K562 (cell line): ENCODE measurements around the gene DDR2. TPM values are rescaled to one million over a fixed set of nuclear protein-coding genes. Genes with fewer than 3 reads are reported as not detected.
"Not testable (repeated sequence)": the region's sequence is repeated elsewhere in the genome, so short reads cannot be mapped to it uniquely, and the experiment has no call there.

ENCODE experiments used
- ATAC-seq: fragments of 200-7000 bp; cut with Tn5 transposase; 3 replicates; pipeline ENCODE4 v1.9.1; 2020; ENCODE audit warnings: moderate library complexity
- BruUV-seq: library from RNA; stranded (reverse); fragments of 400-500 nt; replicated peaks from 2 replicates; lab custom pipeline; 2021; lab: Mats Ljungman, UMichigan
- CTCF ChIA-PET: fragments of 300-600 bp; formaldehyde crosslinking; extraction: SDS; loops from one replicate; lab custom pipeline; 2021; ENCODE audit warnings: low intra/inter-chr PET ratio; lab: Yijun Ruan, JAX
- POLR2A ChIA-PET: fragments of 300-600, 350-650 bp; sonication (Branson Sonifier 250); formaldehyde crosslinking; extraction: SDS; loops from one replicate; lab custom pipeline; 2021; ENCODE audit warnings: antibody characterized with exemption, inconsistent platforms; lab: Yijun Ruan, JAX
- DNase-seq, 4 experiments: peaks; one replicate each; pipeline versions ENCODE4 v3.0.0 to v3.0.0-alpha.2; 2011 to 2018; ENCODE audit warnings: low spot score in 3 of 4, mixed read lengths in 3 of 4; ENCODE audit errors: extremely low read depth in 1 of 4
- FAIRE-seq: peaks from 2 replicates; lab custom pipeline; 2011; peaks lifted over from hg19 to GRCh38; lab: Jason Lieb, UNC
- H2AFZ ChIP-seq: 2 replicates; pipeline ENCODE4 v1.6.0; 2011; ENCODE audit warnings: low read depth, low read length, control low read depth, inconsistent platforms
- H3K27ac ChIP-seq: fragments of 200-600 bp; 3 replicates; pipeline ENCODE4 v1.8.0; 2011; ENCODE audit warnings: low read depth, mild to moderate bottlenecking, control low read depth, inconsistent platforms, low read length, moderate library complexity, mixed read lengths; ENCODE audit errors: extremely low read depth
- H3K27me3 ChIP-seq, 2 experiments: fragments of 300-600 bp in 1 of 2; 2 replicates in 1 of 2; 3 replicates in 1 of 2; pipeline versions ENCODE4 v1.6.0 to v1.8.0; 2011; ENCODE audit warnings: inconsistent platforms in 2 of 2, low read length in 2 of 2, mild to moderate bottlenecking in 1 of 2, mixed read lengths in 1 of 2, moderate library complexity in 1 of 2; ENCODE audit not compliant: control insufficient read depth in 2 of 2, insufficient read depth in 2 of 2
- H3K36me3 ChIP-seq: fragments of 300-600 bp; 3 replicates; pipeline ENCODE4 v1.8.0; 2011; ENCODE audit warnings: mild to moderate bottlenecking, low read length, inconsistent platforms; ENCODE audit not compliant: control insufficient read depth, insufficient read depth
- H3K4me1 ChIP-seq, 2 experiments: fragments of 200-600 bp in 1 of 2; replicated peaks in 1 of 2; 2 replicates in 1 of 2; 3 replicates in 1 of 2; pipeline versions ENCODE4 v1.5.1 to v1.8.0; 2011; ENCODE audit warnings: inconsistent platforms in 2 of 2, low read length in 2 of 2, mild to moderate bottlenecking in 1 of 2, mixed read lengths in 1 of 2, moderate library complexity in 1 of 2; ENCODE audit not compliant: control insufficient read depth in 2 of 2, insufficient read depth in 2 of 2
- H3K4me2 ChIP-seq: 2 replicates; pipeline ENCODE4 v1.6.1; 2011; ENCODE audit warnings: low read length, control low read depth, inconsistent platforms, mixed read lengths; ENCODE audit not compliant: insufficient read depth
- H3K4me3 ChIP-seq: fragments of 200-600 bp; sonication (generic), shearing (Covaris generic); 2 replicates; pipeline ENCODE4 v1.5.1; 2016; ENCODE audit warnings: control low read depth, inconsistent platforms
- H3K79me2 ChIP-seq: fragments of 200-600 bp; 3 replicates; pipeline ENCODE4 v1.8.0; 2011; ENCODE audit warnings: low read length, inconsistent platforms; ENCODE audit not compliant: control insufficient read depth, insufficient read depth
- H3K9ac ChIP-seq, 2 experiments: 2 replicates each; pipeline versions ENCODE4 v1.6.0 to v1.6.1; 2011; ENCODE audit warnings: low read depth in 2 of 2, low read length in 2 of 2, control low read depth in 1 of 2, inconsistent platforms in 1 of 2, mild to moderate bottlenecking in 1 of 2, mixed read lengths in 1 of 2; ENCODE audit not compliant: insufficient read depth in 1 of 2
- H3K9me1 ChIP-seq: one replicate; pipeline ENCODE4 v1.6.0; 2011; ENCODE audit warnings: inconsistent platforms, mild to moderate bottlenecking, low read length, moderate library complexity; ENCODE audit not compliant: control insufficient read depth, insufficient read depth
- H3K9me3 ChIP-seq: replicated peaks from 2 replicates; pipeline ENCODE4 v1.5.1; 2011; ENCODE audit warnings: low read depth, low read length, inconsistent platforms; ENCODE audit not compliant: control insufficient read depth, insufficient read depth
- H4K20me1 ChIP-seq: replicated peaks from 2 replicates; pipeline ENCODE4 v1.6.1; 2011; ENCODE audit warnings: low read length, inconsistent platforms, mixed read lengths; ENCODE audit not compliant: control insufficient read depth, insufficient read depth
- DIDO1 ChIP-seq: fragments of 450-650 bp; IDR thresholded peaks from 2 replicates; pipeline ENCODE4 v1.6.1; 2016; ENCODE audit warnings: low read depth, missing biosample characterization, missing genetic modification characterization
- PRMT5 ChIP-seq: sonication (generic); formaldehyde crosslinking; IDR thresholded peaks from 2 replicates; pipeline ENCODE4 v1.5.0; 2020; ENCODE audit warnings: missing genetic modification reagents
- WGBS: fragments of 100-300 bp; shearing (Covaris generic); methylation state at CpG from one replicate; pipeline ENCODE4 v1.1.6; 2016; ENCODE audit warnings: low coverage, mixed read lengths; ENCODE audit not compliant: insufficient coverage; ENCODE audit errors: missing lambda C conversion rate; 5-methylcytosine and 5-hydroxymethylcytosine counted together
- in situ Hi-C: fragments of 300-500 bp; cut with MboI; formaldehyde crosslinking; loops from 4 replicates; pipeline ENCODE4 v1.15.0; 2018; ENCODE audit warnings: inconsistent platforms, mixed read lengths
- intact Hi-C: fragments of 100-400 bp; cut with micrococcal nuclease; formaldehyde crosslinking; loops from 2 replicates; pipeline ENCODE4 v1.14.2; 2022
- polyA plus RNA-seq, 8 experiments: library from polyadenylated mRNA; depleted of rRNA in 4 of 8; stranded (reverse) in 5 of 8; unstranded in 3 of 8; fragments of >200 nt; fragmentation: Nextera tagmentation in 2 of 8; fragmentation: Illumina TruSeq in 1 of 8; extraction: Ambion mirVana in 2 of 8; extraction: Trizol in 1 of 8; gene quantifications; 2 replicates each; pipeline versions ENCODE4 v1.2.1 to v1.2.3, GENCODE V29; 2011 to 2014; ENCODE audit warnings: inconsistent platforms in 1 of 8, missing spikeins in 1 of 8
- total RNA-seq, 7 experiments: library from RNA; depleted of rRNA in 6 of 7; stranded (reverse); fragments of >200 nt in 6 of 7; fragmentation: Illumina TruSeq in 2 of 7; extraction: Trizol in 2 of 7; gene quantifications; 2 replicates each; pipeline versions ENCODE4 v1.2.1 to v1.2.3, GENCODE V29; 2011 to 2021; ENCODE audit warnings: low replicate concordance in 1 of 7
- TF ChIP-seq, protein P1 (sequence below): fragments of 250-450 bp; sonication (Bioruptor Pico); IDR thresholded peaks from 2 replicates; pipeline ENCODE4 v1.8.0; 2021; ENCODE audit warnings: moderate library complexity, mild to moderate bottlenecking, inconsistent platforms
- TF ChIP-seq, protein P2 (sequence below): fragments of 450-650 bp; formaldehyde crosslinking; IDR thresholded peaks from 2 replicates; pipeline ENCODE4 v1.4.0; 2022; ENCODE audit warnings: mild to moderate bottlenecking, moderate library complexity
- TF ChIP-seq, protein P3 (sequence below): IDR thresholded peaks from 2 replicates; pipeline ENCODE4 v1.6.1; 2016; ENCODE audit warnings: missing genetic modification characterization, missing compliant biosample characterization

Gene DDR2
- total and polyA plus RNA-seq, 9 of the 15 experiments (the other 6 are each of a cell fraction or from before 2014, with no cell fraction given) = 0.36 to 2.0 (median 1.1) TPM

DNA sequence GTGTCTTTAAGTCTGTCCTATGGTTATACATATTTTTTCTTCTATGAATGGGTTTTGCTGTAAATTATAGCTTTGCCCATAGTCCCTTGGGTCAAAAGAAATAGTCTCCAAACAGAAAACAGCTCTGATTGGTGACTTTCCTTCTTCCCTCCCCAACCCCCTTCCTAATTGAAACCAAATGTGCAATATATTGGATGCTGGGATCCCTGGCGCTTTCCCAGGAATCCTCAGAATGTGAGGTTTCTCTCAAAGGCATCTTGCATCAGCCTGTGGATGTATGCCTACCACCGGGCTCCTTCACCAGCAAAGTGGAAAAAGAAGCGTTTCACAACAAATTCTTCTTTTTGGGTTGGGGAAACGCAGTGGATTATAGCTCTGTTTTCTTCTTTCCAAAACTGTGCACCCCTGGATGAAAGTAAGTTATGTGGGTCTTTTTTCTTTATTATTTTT lies at the start of gene DDR2 (continued):
- TF ChIP-seq, protein P1, sequence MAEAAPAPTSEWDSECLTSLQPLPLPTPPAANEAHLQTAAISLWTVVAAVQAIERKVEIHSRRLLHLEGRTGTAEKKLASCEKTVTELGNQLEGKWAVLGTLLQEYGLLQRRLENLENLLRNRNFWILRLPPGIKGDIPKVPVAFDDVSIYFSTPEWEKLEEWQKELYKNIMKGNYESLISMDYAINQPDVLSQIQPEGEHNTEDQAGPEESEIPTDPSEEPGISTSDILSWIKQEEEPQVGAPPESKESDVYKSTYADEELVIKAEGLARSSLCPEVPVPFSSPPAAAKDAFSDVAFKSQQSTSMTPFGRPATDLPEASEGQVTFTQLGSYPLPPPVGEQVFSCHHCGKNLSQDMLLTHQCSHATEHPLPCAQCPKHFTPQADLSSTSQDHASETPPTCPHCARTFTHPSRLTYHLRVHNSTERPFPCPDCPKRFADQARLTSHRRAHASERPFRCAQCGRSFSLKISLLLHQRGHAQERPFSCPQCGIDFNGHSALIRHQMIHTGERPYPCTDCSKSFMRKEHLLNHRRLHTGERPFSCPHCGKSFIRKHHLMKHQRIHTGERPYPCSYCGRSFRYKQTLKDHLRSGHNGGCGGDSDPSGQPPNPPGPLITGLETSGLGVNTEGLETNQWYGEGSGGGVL (CRISPR knock-in tag) = no peak
- TF ChIP-seq, protein P2, sequence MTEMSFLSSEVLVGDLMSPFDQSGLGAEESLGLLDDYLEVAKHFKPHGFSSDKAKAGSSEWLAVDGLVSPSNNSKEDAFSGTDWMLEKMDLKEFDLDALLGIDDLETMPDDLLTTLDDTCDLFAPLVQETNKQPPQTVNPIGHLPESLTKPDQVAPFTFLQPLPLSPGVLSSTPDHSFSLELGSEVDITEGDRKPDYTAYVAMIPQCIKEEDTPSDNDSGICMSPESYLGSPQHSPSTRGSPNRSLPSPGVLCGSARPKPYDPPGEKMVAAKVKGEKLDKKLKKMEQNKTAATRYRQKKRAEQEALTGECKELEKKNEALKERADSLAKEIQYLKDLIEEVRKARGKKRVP (CRISPR knock-in tag) = peak; percentile 71
- TF ChIP-seq, protein P3, sequence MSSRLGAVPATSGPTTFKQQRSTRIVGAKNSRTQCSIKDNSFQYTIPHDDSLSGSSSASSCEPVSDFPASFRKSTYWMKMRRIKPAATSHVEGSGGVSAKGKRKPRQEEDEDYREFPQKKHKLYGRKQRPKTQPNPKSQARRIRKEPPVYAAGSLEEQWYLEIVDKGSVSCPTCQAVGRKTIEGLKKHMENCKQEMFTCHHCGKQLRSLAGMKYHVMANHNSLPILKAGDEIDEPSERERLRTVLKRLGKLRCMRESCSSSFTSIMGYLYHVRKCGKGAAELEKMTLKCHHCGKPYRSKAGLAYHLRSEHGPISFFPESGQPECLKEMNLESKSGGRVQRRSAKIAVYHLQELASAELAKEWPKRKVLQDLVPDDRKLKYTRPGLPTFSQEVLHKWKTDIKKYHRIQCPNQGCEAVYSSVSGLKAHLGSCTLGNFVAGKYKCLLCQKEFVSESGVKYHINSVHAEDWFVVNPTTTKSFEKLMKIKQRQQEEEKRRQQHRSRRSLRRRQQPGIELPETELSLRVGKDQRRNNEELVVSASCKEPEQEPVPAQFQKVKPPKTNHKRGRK (tag) = 0 out of 2 replicates have a peak, but pooled peaks have one; percentile 11
- TF ChIP-seq PRMT5 (CRISPR knock-in tag) (no peak), DIDO1 (tag) (0 out of 2 replicates have a peak, but pooled peaks have one; percentile 15)

DNA sequence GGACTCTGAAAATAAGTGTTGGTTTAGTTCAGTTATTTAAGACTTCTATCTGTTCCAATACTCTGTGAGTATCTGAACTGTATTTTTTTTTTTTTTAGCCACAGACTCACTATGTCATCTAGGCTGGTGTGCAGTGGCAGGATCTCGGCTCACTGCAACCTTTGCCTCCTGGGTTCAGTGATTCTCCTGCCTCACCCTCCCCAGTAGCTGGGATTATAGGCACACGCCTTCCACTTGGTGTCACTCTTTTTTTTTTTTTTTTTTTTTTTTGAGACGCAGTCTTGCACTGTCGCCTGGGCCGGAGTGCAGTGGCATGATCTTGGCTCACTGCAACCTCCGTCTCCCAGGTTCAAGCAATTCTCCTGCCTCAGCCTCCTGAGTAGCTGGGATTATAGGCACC lies 49.4 kb upstream of the DDR2 start:
- in situ Hi-C loops, H3K9ac ChIP-seq, H3K9me1 ChIP-seq, H3K4me1 ChIP-seq, FAIRE-seq, H4K20me1 ChIP-seq, H3K27me3 ChIP-seq, H3K9me3 ChIP-seq, intact Hi-C loops, BruUV-seq, H3K4me3 ChIP-seq, H2AFZ ChIP-seq, H3K27ac ChIP-seq, H3K4me2 ChIP-seq, CTCF ChIA-PET, DNase-seq: not testable (repeated sequence)
- WGBS = 67% methylated on average over 3 of the region's 6 CpGs
- POLR2A ChIA-PET = interaction anchor here (1.2 to 1.6 kb wide), 2 partner anchors 9 kb away, joined by 3 to 4 read pairs; no protein-coding TSS in a partner anchor
- Histone ChIP-seq H3K79me2 (peaks cover 29% of the 10 kb centered on the region; the same call in 2 of the 3 replicates), H3K36me3 (peaks cover 98% of the 10 kb centered on the region)
- ATAC-seq = peak; percentile 18; the same call in 2 of the 3 replicates
